ENCODE measurements around the gene USP28.
"Not testable (repeated sequence)": the region's sequence is repeated elsewhere in the genome, so short reads cannot be mapped to it uniquely, and the experiment has no call there.

USP28 gene

DNA sequence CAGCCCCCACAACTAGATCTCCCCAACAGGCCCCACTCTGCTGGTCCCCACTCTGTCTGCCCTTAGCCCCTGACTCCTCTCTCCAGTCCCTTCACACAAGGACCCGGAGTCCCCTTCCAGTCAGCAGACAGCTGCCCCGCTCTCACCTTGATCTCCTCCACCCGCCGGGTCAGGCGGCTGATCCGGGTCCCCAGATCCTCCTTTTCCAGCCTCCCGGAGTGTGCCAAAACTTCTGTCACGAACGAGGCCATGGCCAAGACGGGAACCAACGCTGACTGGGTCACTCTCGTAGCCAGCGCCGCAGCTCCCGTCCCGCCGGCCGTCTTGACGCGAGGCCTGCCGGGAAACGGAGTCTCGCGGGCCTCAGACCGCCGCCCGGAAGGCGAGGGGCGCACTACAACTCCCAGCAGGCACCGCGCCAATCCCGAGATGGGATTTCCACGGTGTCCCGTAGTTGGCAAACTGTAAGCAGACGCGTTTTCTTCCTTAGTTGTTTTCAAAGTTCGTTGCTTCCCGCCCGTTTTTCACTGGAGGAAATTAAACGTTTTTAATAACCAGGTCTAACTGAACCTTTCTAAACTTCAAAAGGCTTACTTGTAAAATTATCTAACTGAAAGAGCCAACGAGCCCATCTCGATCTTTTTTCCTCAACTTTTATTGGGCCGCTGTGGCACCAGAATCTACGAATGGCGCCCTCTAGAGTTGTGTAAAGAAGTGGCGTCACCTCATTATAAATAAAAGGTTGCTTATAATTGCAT is 101.8 kb downstream of the USP28 start, which contains the start of gene ZW10:
Gene ZW10, minus strand, starts transcription at position 277 of the 758 bp plus-strand sequence. Its CDS starts 26 bp downstream, at position 251.
- DNase-seq (ENCODE audit: low spot score) = peak; percentile 95

GRCh38 chr11:113773092-113773415 is 102.3 kb downstream of the USP28 start:
- no peak for DNase-seq (ENCODE audit: low spot score)

DNA sequence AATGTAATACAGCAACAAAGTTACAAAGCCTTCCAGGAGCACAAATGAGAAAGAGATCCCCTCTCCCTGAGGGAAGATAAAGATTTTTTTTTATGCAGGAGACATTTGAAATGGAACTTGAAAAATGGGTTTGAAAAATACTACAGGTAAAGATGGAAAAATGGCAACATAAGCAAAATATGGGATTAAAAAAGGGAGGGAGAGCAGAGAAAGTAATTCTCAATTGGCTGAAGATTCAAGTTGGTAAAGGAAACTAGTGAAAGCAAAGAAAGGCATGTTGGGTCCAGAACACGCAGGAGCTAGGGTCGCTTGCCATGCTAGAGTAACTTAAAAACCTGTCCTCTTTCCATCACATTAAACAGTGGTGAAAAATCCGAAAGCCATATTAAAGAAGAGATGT is 103.4 kb downstream of the USP28 start:
- no peak for DNase-seq (ENCODE audit: low spot score)

DNA sequence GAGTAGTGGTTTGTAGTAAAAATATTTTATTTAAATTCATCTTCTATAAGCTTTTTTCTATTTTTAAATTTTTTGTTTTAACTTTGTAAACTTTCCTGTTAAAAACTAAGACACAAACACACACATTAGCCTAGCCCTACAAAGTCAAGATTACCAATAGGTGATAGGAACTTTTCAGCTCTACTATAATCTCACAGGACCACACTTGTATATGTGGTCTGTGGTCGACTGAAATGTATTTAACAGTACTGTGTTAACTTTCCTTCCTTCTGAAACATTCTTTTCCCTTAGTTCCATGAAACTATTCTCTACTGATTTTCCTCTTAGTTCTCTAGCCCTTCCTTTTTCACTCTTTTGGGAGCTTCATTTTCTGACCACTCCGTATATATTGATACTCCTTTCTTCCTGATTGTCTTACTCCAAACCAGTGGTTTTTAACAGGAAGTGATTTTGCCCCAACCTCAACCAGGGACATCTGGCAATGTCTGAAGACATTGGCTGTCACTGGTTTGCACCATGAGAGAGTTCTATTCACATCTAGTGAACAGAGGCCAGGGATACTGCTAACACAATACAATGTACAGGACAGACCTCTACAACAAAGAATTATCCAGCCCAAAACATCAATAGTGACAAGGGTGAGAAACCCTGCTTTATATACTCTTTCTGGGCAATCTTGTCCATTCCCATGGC is 110.7 kb downstream of the USP28 start:
- no peak for DNase-seq (ENCODE audit: low spot score)

DNA sequence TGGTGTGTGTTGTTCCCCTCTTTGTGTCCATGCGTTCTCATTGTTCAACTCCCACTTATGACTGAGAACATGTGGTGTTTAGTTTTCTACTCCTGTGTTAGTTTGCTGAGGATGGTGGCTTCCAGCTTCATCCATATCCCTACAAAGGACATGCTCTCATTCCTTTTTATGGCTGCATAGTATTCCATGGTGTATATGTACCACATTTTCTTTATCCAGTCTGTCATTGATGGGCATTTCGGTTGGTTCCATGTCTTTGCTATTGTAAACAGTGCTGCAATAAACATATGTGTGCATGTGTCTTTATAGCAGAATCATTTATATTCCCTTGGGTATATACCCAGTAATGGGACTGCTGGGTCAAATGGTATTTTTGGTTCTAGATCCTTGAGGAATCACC is 112.3 kb downstream of the USP28 start:
- not testable (repeated sequence) for DNase-seq (ENCODE audit: low spot score)

GRCh38 chr11:113760241-113760640 is 115.1 kb downstream of the USP28 start:
- DNase-seq (ENCODE audit: low spot score) = no peak

DNA sequence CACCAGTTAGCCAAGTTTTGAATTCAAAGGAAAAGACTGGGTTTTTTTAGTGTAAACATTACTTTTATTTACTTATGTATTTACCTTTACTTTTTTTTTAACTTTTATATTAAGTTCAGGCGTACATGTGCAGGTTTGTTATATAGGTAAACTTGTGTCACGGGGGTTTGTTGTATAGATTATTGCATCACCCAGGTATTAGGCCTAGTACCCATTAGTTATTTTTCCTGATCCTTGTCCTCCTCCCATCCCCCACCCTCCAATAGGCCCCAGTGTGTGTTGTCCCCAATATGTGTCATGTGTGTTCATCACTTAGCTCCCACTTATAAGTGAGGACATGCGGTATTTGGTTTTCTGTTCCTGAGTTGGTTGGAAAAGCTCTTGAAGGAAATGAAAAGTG is 122.4 kb downstream of the USP28 start:
- DNase-seq (ENCODE audit: low spot score) = no peak
